Lung (tissue), 12 donors: Measurements from ENCODE around the gene SMIM21. TPM values are rescaled to one million over a fixed set of nuclear protein-coding genes. Genes with fewer than 3 reads are reported as not detected.

Experiments used
- ATAC-seq: fragments of 200-7000 bp; cut with Tn5 transposase; one replicate; pipeline ENCODE4 v1.9.1; 2020; ENCODE audit warnings: moderate number of reproducible peaks; ENCODE audit not compliant: insufficient read depth, low FRiP score
- DNase-seq, 3 donors: peaks; one replicate each; pipeline ENCODE4 v3.0.0-alpha.2; 2013 to 2017
- H3K27ac ChIP-seq, 2 donors: one replicate each; pipeline ENCODE4 v1.5.1; 2013; ENCODE audit warnings: mild to moderate bottlenecking in 2 of 2, moderate library complexity in 2 of 2, control low read depth in 1 of 2, inconsistent platforms in 1 of 2, low read depth in 1 of 2, low read length in 1 of 2
- H3K27me3 ChIP-seq, 3 donors: one replicate each; pipeline ENCODE4 v1.5.1; 2013; ENCODE audit warnings: low read length in 2 of 3; ENCODE audit not compliant: control insufficient read depth in 3 of 3, insufficient read depth in 3 of 3
- H3K36me3 ChIP-seq, 4 donors: one replicate each; pipeline ENCODE4 v1.5.1; 2013; ENCODE audit warnings: low read length in 4 of 4, mild to moderate bottlenecking in 1 of 4, moderate library complexity in 1 of 4; ENCODE audit not compliant: control insufficient read depth in 4 of 4, insufficient read depth in 4 of 4
- H3K4me1 ChIP-seq, 5 donors: one replicate each; pipeline ENCODE4 v1.5.1; 2013; ENCODE audit warnings: low read length in 5 of 5, mild to moderate bottlenecking in 2 of 5, moderate library complexity in 1 of 5; ENCODE audit not compliant: control insufficient read depth in 5 of 5, insufficient read depth in 5 of 5
- H3K4me3 ChIP-seq: one replicate; pipeline ENCODE4 v1.5.1; 2013; ENCODE audit warnings: mild to moderate bottlenecking, control low read depth, moderate library complexity
- H3K9ac ChIP-seq, 2 donors: one replicate each; pipeline ENCODE4 v1.5.1; 2013; ENCODE audit warnings: low read length in 2 of 2, control low read depth in 1 of 2; ENCODE audit not compliant: insufficient read depth in 1 of 2
- H3K9me3 ChIP-seq, 4 donors: one replicate each; pipeline ENCODE4 v1.5.1; 2013; ENCODE audit warnings: low read length in 3 of 4, mild to moderate bottlenecking in 1 of 4, moderate library complexity in 1 of 4; ENCODE audit not compliant: control insufficient read depth in 4 of 4, insufficient read depth in 3 of 4
- WGBS, 2 donors: extraction: QIAGEN DNeasy Blood & Tissue Kit; methylation state at CpG; one replicate each; pipeline ENCODE4 v1.1.7; 2013; 5-methylcytosine and 5-hydroxymethylcytosine counted together
- polyA plus RNA-seq, 2 donors: library from polyadenylated mRNA; stranded (reverse); fragments of 200-250 nt; gene quantifications; one replicate each; pipeline ENCODE4 v1.2.1, GENCODE V29; 2013
- total RNA-seq, 2 donors: library from RNA; depleted of rRNA in 1 of 2; stranded (reverse); fragments of >200 nt in 1 of 2; gene quantifications; one replicate each; pipeline ENCODE4 v1.2.1, GENCODE V29; 2014 to 2021
- TF ChIP-seq, protein P1 (sequence below): IDR thresholded peaks from 2 replicates; pipeline ENCODE4 v1.5.1; 2012; ENCODE audit warnings: mild to moderate bottlenecking; ENCODE audit errors: control extremely low read depth, extremely low read depth
- donor health status: control.
- donor health status: control.
- donor health status: Bipolar disorder and iron deficiency.
- donor health status: healthy.
- donor health status: DM: yes; HTN: yes; CAD: no.

The SMIM21 gene
- total and polyA plus RNA-seq, 4 donors, result not detected

DNA sequence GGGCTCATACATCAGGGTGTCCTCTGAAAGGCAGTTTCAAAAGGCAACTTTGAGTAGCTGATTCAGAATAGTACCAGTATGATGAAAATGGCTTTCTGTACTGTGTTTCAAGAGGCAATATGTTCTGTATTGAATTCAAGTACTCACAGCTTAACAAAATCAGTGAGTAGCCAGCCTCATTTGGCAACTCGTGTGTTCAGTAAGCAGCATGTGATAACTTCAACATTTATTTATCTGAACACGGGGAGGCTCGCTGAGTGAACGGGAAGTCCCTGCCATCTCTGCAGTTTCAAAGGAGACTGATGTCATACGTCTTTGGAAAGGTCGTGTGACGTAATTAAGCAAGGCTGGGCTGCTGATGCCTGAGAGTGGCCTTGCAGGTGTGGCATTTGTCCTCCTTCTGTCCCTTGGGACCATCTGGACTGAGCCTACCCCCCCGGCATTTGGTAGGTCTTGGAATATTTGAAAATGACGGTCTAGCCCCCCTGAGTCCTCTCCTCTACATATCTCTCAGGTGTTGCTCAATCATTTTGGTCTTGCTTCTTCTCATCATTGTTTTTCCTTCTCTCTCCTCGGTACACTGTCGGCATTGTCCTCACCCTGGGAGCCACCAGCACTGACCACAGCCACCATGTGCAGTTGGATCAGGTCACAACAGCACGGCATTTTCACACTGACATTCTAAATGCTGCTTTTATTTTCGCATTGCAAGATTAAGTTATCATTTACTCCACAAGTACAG lies 62.8 kb downstream of the SMIM21 start:
- TF ChIP-seq, protein P1, sequence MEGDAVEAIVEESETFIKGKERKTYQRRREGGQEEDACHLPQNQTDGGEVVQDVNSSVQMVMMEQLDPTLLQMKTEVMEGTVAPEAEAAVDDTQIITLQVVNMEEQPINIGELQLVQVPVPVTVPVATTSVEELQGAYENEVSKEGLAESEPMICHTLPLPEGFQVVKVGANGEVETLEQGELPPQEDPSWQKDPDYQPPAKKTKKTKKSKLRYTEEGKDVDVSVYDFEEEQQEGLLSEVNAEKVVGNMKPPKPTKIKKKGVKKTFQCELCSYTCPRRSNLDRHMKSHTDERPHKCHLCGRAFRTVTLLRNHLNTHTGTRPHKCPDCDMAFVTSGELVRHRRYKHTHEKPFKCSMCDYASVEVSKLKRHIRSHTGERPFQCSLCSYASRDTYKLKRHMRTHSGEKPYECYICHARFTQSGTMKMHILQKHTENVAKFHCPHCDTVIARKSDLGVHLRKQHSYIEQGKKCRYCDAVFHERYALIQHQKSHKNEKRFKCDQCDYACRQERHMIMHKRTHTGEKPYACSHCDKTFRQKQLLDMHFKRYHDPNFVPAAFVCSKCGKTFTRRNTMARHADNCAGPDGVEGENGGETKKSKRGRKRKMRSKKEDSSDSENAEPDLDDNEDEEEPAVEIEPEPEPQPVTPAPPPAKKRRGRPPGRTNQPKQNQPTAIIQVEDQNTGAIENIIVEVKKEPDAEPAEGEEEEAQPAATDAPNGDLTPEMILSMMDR, result no peak
- ATAC-seq (no peak), DNase-seq (peak; percentile 35 to 79 (median 69))
- Histone ChIP-seq H3K4me1 (peaks cover 0 to 18% (median 0%) of the 10 kb centered on the region in 5 donors), H3K9ac (no peak overlapping the region), H3K4me3 (no peak overlapping the region), H3K36me3 (no peaks in the 10 kb centered on the region), H3K27ac (no peak overlapping the region), H3K27me3 (peaks cover 0 to 3% (median 0%) of the 10 kb centered on the region in 3 donors), H3K9me3 (peaks cover 0 to 2% (median 0%) of the 10 kb centered on the region in 4 donors)
- 65 to 71% methylated on average over 13 of the region's 13 CpGs for WGBS, 2 donors

DNA sequence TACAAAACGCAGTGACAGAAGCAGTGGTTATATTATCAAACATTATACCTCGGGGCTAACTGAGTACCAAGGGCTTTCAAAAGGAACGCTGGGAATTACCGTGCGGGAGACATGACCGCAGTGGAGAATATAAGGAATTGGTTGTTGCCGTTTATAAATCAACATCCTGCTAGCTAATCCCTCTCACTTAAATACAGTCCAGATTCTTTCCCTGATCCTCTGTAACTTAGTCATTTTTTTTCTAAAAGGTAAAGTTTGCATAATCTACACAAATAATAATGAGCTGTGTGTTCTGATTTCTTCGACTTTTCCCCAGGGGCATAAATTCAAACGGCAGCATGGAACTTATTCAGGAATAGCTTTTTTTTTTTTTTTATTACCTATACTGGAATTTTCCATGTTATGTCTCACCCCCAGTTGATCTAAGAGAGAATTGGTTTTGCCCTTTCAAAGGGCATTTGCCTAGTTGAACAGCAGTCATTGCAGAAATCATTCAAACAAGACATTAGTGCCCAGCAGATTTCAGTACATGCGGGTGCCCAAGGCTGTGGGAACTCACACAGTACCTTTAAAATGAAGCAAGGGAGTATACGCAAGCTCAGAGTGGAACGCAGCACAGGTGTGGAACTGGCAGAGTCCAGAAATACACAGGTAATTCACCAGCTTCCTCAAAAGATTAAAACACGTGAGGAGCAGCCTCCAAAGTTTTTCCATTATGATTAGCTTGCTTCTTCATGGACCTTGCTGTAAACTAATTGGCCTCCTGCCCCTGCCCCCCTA lies 63.9 kb downstream of the SMIM21 start:
- no peak for ATAC-seq
- H3K27me3 ChIP-seq, result peaks cover 0 to 3% (median 0%) of the 10 kb centered on the region in 3 donors
- no peak overlapping the region for H3K4me3 ChIP-seq
- H3K27ac ChIP-seq, result no peak overlapping the region
- no peak for DNase-seq
- WGBS, 2 donors, result 90% methylated on average over 13 of the region's 13 CpGs
- H3K9ac ChIP-seq, result no peak overlapping the region
- TF ChIP-seq, protein P1, result no peak
- H3K36me3 ChIP-seq, result no peaks in the 10 kb centered on the region
- H3K4me1 ChIP-seq, result peaks cover 0 to 18% (median 0%) of the 10 kb centered on the region in 5 donors
- H3K9me3 ChIP-seq, result peaks cover 0 to 2% (median 0%) of the 10 kb centered on the region in 4 donors

DNA sequence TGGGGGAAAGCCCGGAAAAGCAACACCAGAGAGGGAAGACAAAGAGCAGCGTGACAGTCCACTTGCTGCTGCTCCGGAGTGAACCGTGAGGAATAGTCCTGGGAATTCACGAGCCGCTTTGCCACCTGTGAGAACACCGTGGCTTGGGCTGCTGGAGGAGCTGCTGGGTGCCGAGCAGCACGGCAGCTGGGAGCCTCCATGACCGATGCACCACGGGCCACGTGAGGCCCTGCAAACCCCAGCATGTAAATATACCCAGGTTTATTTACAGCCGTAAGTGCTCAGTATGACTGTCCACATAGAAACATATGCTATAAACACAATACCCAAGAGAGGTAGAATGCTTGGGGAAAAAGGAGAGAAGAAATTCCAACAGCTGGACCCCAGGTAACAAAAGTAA lies 65.1 kb downstream of the SMIM21 start:
- H3K27ac ChIP-seq, result no peak overlapping the region
- ATAC-seq (no peak), DNase-seq (no peak)
- H3K9ac ChIP-seq, result no peak overlapping the region
- no peaks in the 10 kb centered on the region for H3K36me3 ChIP-seq
- peaks cover 0 to 3% (median 0%) of the 10 kb centered on the region in 3 donors for H3K27me3 ChIP-seq
- H3K4me3 ChIP-seq, result no peak overlapping the region
- TF ChIP-seq, protein P1, result no peak
- H3K9me3 ChIP-seq, result peaks cover 0 to 2% (median 0%) of the 10 kb centered on the region in 4 donors
- 84 to 94% methylated on average over 13 of the region's 13 CpGs for WGBS, 2 donors
- H3K4me1 ChIP-seq, result peaks cover 0 to 18% (median 0%) of the 10 kb centered on the region in 5 donors
